Measurements from ENCODE around the gene PPP1R7.

Gene PPP1R7

DNA sequence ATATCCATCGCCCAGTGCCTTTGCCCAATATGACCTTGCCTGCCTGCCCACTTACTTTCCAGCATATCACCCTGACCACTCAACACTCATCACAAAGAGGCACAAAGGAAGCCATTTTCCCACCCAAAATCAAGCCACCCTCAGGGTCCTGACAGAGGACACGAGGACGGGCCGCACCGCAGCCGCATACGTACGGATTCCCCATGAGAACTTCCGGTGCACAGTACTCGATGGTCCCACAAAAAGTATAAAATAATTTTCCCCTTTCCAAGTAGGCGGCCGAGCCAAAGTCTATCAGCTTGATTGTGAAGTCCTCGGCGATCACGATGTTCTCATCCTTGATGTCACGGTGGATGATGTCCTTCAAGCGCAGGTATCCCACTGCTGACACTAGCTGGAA is 38.2 kb upstream of the PPP1R7 start:
- H3K4me3 ChIP-seq (ENCODE audit: low read depth, low read length) = no peak overlapping the region
- no peak for TF ChIP-seq MYC (IDR thresholded peaks at IDR 0.05; ENCODE audit: low read depth, low read length)
- TF ChIP-seq, protein P1, sequence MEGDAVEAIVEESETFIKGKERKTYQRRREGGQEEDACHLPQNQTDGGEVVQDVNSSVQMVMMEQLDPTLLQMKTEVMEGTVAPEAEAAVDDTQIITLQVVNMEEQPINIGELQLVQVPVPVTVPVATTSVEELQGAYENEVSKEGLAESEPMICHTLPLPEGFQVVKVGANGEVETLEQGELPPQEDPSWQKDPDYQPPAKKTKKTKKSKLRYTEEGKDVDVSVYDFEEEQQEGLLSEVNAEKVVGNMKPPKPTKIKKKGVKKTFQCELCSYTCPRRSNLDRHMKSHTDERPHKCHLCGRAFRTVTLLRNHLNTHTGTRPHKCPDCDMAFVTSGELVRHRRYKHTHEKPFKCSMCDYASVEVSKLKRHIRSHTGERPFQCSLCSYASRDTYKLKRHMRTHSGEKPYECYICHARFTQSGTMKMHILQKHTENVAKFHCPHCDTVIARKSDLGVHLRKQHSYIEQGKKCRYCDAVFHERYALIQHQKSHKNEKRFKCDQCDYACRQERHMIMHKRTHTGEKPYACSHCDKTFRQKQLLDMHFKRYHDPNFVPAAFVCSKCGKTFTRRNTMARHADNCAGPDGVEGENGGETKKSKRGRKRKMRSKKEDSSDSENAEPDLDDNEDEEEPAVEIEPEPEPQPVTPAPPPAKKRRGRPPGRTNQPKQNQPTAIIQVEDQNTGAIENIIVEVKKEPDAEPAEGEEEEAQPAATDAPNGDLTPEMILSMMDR (IDR thresholded peaks at IDR 0.05; ENCODE audit: low read depth, low read length) = no peak
- no peak for TF ChIP-seq POLR2A (IDR thresholded peaks at IDR 0.05; ENCODE audit: extremely low read depth, insufficient read length)
- TF ChIP-seq, protein P2, sequence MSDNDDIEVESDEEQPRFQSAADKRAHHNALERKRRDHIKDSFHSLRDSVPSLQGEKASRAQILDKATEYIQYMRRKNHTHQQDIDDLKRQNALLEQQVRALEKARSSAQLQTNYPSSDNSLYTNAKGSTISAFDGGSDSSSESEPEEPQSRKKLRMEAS (IDR thresholded peaks at IDR 0.05; ENCODE audit: low read depth, low read length) = no peak
- DNase-seq (ENCODE audit: low read depth) = no peak

DNA sequence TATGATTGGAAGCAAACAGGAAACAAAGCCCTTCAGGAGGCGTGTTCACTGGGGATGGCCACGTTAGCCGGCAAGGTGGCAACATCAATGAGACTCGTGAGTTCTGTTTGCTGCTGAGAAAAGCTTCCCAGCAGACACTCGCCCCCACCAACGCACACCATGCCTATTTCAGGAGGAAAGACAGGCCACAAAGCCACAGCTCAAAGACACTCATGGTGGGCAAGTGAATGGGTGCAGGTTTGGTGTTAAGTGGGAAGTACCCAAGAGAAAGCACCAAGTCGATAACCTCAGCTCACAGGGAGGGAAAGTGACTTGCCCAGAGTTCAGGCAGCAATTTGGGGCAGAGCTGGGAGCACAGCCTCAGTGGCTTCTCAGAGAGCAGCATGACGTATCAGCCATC is 37.7 kb upstream of the PPP1R7 start:
- DNase-seq (ENCODE audit: low read depth) = no peak
- TF ChIP-seq MYC (IDR thresholded peaks at IDR 0.05; ENCODE audit: low read depth, low read length) (no peak), POLR2A (IDR thresholded peaks at IDR 0.05; ENCODE audit: extremely low read depth, insufficient read length) (no peak)
- TF ChIP-seq, protein P1 (IDR thresholded peaks at IDR 0.05; ENCODE audit: low read depth, low read length) = no peak
- TF ChIP-seq, protein P2 (IDR thresholded peaks at IDR 0.05; ENCODE audit: low read depth, low read length) = no peak

DNA sequence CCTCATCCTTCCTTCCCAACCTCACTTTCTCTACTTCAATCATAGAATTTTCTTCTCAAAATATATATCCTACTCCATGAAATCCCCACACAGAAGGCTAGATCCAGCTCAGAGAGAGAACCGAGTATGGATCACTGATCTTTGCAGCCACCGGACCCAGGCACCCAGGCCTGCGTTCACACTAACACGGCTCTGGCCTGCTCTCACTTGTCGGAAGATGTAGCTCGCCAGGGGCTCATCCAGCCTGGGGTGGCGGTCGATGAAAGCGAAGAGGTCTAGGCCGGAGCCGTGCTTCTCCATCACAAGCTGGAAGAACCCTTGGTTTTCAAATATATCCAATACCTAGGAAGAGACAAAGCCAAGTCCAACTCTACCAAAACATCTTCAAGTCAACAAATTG is 35.4 kb upstream of the PPP1R7 start:
- no peak overlapping the region for H3K4me3 ChIP-seq (ENCODE audit: low read depth, low read length)
- TF ChIP-seq, protein P1 (IDR thresholded peaks at IDR 0.05; ENCODE audit: low read depth, low read length) = no peak
- TF ChIP-seq, protein P2 (IDR thresholded peaks at IDR 0.05; ENCODE audit: low read depth, low read length) = no peak
- no peak for DNase-seq (ENCODE audit: low read depth)

More for the DNA sequence above, 37.7 kb upstream of the PPP1R7 start:
- H3K4me3 ChIP-seq (ENCODE audit: low read depth, low read length) = no peak overlapping the region

DNA sequence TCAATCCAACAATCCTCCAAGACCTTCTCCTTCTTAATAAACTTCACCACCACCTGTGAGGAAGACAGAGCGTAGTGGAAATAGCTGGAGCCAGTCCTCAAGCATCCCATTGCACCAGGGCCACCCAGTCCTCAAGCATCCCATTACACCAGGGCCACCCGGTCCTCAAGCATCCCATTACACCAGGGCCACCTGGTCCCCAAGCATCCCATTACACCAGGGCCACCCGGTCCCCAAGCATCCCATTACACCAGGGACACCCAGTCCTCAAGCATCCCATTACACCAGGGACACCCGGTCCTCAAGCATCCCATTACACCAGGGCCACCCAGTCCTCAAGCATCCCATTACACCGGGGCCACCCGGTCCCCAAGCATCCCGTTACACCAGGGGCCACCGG is 34.9 kb upstream of the PPP1R7 start:
- TF ChIP-seq, protein P2 (IDR thresholded peaks at IDR 0.05; ENCODE audit: low read depth, low read length) = no peak
- TF ChIP-seq POLR2A (IDR thresholded peaks at IDR 0.05; ENCODE audit: extremely low read depth, insufficient read length) = no peak
- no peak for TF ChIP-seq MYC (IDR thresholded peaks at IDR 0.05; ENCODE audit: low read depth, low read length)
- TF ChIP-seq, protein P1 (IDR thresholded peaks at IDR 0.05; ENCODE audit: low read depth, low read length) = no peak
- H3K4me3 ChIP-seq (ENCODE audit: low read depth, low read length) = no peak overlapping the region
- DNase-seq (ENCODE audit: low read depth) = no peak

DNA sequence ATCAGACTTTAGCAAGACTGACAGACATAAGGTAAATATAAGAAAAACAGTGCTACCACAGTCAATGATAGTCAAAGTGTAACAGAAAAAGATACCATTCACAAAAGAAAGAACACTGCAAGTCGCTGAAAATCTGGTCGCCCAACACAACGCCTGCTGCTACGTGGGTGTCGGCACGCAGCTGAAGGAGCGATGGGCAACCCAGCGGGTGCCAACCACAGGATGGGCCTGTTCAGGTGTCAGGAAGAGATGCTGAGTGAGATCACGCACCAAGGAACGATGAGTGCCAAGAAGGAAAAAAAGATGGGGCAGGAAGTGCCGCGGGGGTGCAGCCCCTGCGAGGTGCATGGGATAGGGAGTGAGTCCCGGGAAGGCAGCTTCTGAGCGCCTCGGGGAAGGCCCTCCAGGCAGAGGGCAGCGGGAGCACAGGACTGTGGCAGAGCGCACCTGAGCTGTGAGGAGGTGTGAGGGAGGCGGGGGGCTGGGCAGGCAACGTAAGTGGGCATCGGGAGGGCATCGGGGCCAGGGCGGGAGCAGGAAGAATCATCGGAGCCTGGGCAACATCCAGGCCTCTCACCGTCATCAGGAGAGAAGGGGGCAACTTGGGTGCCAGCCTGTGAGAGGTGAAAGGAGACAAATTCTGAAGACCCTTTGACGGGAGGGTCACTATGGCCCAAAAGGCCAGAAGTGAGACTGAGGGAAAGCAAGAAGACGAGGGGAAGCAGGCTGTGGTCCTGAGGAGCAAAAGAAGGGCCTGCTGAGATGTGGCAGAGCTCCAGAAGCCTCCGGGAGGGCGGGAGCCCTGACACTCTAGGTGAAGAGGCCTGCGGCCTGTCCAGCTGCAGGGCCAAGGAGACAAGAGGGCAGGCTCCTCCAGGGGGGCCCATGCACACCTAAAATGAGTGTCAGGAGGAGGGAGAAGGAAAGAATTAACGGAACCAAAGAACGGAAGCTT is 33.4 kb upstream of the PPP1R7 start:
- no peak for DNase-seq (ENCODE audit: low read depth)
- no peak overlapping the region for H3K4me3 ChIP-seq (ENCODE audit: low read depth, low read length)
- no peak for TF ChIP-seq POLR2A (IDR thresholded peaks at IDR 0.05; ENCODE audit: extremely low read depth, insufficient read length)
- TF ChIP-seq, protein P2 (IDR thresholded peaks at IDR 0.05; ENCODE audit: low read depth, low read length) = no peak
- TF ChIP-seq, protein P1 (IDR thresholded peaks at IDR 0.05; ENCODE audit: low read depth, low read length) = no peak
- TF ChIP-seq MYC (IDR thresholded peaks at IDR 0.05; ENCODE audit: low read depth, low read length) = no peak

Data from NB4 (cell line).